ENCODE results near the gene KIAA0513.

Gene KIAA0513

GRCh38 chr16:84992717-84993075 lies 34.9 kb upstream of the KIAA0513 start:
- ATAC-seq (ENCODE audit: insufficient read depth, low read depth) = no peak
- no peak overlapping the region for H3K27ac ChIP-seq (ENCODE audit: low read length)
- TF ChIP-seq EZH2 (IDR thresholded peaks at IDR 0.05; ENCODE audit: borderline replicate concordance, low read depth, low read length, severe bottlenecking) = no peak
- TF ChIP-seq CTCF (IDR thresholded peaks at IDR 0.05; ENCODE audit: borderline replicate concordance, extremely low read depth, low read length, poor library complexity, severe bottlenecking) = no peak
- no peak overlapping the region for H3K4me3 ChIP-seq (ENCODE audit: low read depth in 1 of 2, low read length in 2 of 2)
- peaks cover 13% of the 10 kb centered on the region; the same call in 1 of the 2 replicates for H4K20me1 ChIP-seq (ENCODE audit: insufficient read depth, low read length)
- no peak overlapping the region for H3K4me2 ChIP-seq (ENCODE audit: insufficient read depth, low read length)
- H3K36me3 ChIP-seq (ENCODE audit: insufficient read depth, low read length) = peaks cover 71% of the 10 kb centered on the region
- no peaks in the 10 kb centered on the region for H3K27me3 ChIP-seq (ENCODE audit: insufficient read depth, low read length, poor library complexity)
- no peak overlapping the region for H3K9ac ChIP-seq (ENCODE audit: low read depth, low read length)
- no peak for DNase-seq
- no peaks in the 10 kb centered on the region for H3K9me3 ChIP-seq (ENCODE audit: insufficient read depth, low read length, severe bottlenecking)
- peaks cover 7% of the 10 kb centered on the region for H3K79me2 ChIP-seq (ENCODE audit: insufficient read depth, low read length)
- H2AFZ ChIP-seq (ENCODE audit: low read depth, low read length) = no peak overlapping the region
- no peaks in the 10 kb centered on the region for H3K4me1 ChIP-seq (ENCODE audit: insufficient read depth, low read length)

- no peak for ATAC-seq (ENCODE audit: insufficient read depth, low read depth)
- Histone ChIP-seq H3K4me2 (ENCODE audit: insufficient read depth, low read length) (no peak overlapping the region), H3K79me2 (ENCODE audit: insufficient read depth, low read length) (peaks cover 14% of the 10 kb centered on the region), H3K36me3 (ENCODE audit: insufficient read depth, low read length) (peaks cover 59% of the 10 kb centered on the region), H3K9me3 (ENCODE audit: insufficient read depth, low read length, severe bottlenecking) (no peaks in the 10 kb centered on the region), H2AFZ (ENCODE audit: low read depth, low read length) (no peak overlapping the region), H3K4me3 (ENCODE audit: low read depth in 1 of 2, low read length in 2 of 2) (no peak overlapping the region), H3K9ac (ENCODE audit: low read depth, low read length) (no peak overlapping the region), H4K20me1 (ENCODE audit: insufficient read depth, low read length) (peaks cover 17% of the 10 kb centered on the region), H3K4me1 (ENCODE audit: insufficient read depth, low read length) (no peaks in the 10 kb centered on the region), H3K27me3 (ENCODE audit: insufficient read depth, low read length, poor library complexity) (no peaks in the 10 kb centered on the region), H3K27ac (ENCODE audit: low read length) (no peak overlapping the region)
- TF ChIP-seq EZH2 (IDR thresholded peaks at IDR 0.05; ENCODE audit: borderline replicate concordance, low read depth, low read length, severe bottlenecking) = no peak
- no peak for TF ChIP-seq CTCF (IDR thresholded peaks at IDR 0.05; ENCODE audit: borderline replicate concordance, extremely low read depth, low read length, poor library complexity, severe bottlenecking)
- no peak for DNase-seq
Observed at GRCh38 chr16:84993926-84994325, 33.7 kb upstream of the KIAA0513 start.

- H4K20me1 ChIP-seq (ENCODE audit: insufficient read depth, low read length) = peaks cover 17% of the 10 kb centered on the region
- DNase-seq = no peak
- no peak overlapping the region for H2AFZ ChIP-seq (ENCODE audit: low read depth, low read length)
- no peaks in the 10 kb centered on the region for H3K4me1 ChIP-seq (ENCODE audit: insufficient read depth, low read length)
- H3K27ac ChIP-seq (ENCODE audit: low read length) = no peak overlapping the region
- no peaks in the 10 kb centered on the region for H3K9me3 ChIP-seq (ENCODE audit: insufficient read depth, low read length, severe bottlenecking)
- H3K9ac ChIP-seq (ENCODE audit: low read depth, low read length) = no peak overlapping the region
- no peak overlapping the region for H3K4me2 ChIP-seq (ENCODE audit: insufficient read depth, low read length)
- no peak overlapping the region for H3K4me3 ChIP-seq (ENCODE audit: low read depth in 1 of 2, low read length in 2 of 2)
- peaks cover 31% of the 10 kb centered on the region for H3K79me2 ChIP-seq (ENCODE audit: insufficient read depth, low read length)
- peaks cover 46% of the 10 kb centered on the region for H3K36me3 ChIP-seq (ENCODE audit: insufficient read depth, low read length)
- TF ChIP-seq EZH2 (IDR thresholded peaks at IDR 0.05; ENCODE audit: borderline replicate concordance, low read depth, low read length, severe bottlenecking) (no peak), CTCF (IDR thresholded peaks at IDR 0.05; ENCODE audit: borderline replicate concordance, extremely low read depth, low read length, poor library complexity, severe bottlenecking) (no peak)
- no peak for ATAC-seq (ENCODE audit: insufficient read depth, low read depth)
- H3K27me3 ChIP-seq (ENCODE audit: insufficient read depth, low read length, poor library complexity) = no peaks in the 10 kb centered on the region
Observed at GRCh38 chr16:84995663-84996062, 31.9 kb upstream of the KIAA0513 start.

GRCh38 chr16:84996365-84996764 lies 31.2 kb upstream of the KIAA0513 start:
- Histone ChIP-seq H3K4me1 (ENCODE audit: insufficient read depth, low read length) (no peaks in the 10 kb centered on the region), H3K79me2 (ENCODE audit: insufficient read depth, low read length) (peaks cover 38% of the 10 kb centered on the region), H3K9ac (ENCODE audit: low read depth, low read length) (no peak overlapping the region), H3K36me3 (ENCODE audit: insufficient read depth, low read length) (peaks cover 42% of the 10 kb centered on the region), H4K20me1 (ENCODE audit: insufficient read depth, low read length) (peaks cover 17% of the 10 kb centered on the region), H3K27me3 (ENCODE audit: insufficient read depth, low read length, poor library complexity) (no peaks in the 10 kb centered on the region), H3K4me3 (ENCODE audit: low read depth in 1 of 2, low read length in 2 of 2) (no peak overlapping the region), H3K9me3 (ENCODE audit: insufficient read depth, low read length, severe bottlenecking) (no peaks in the 10 kb centered on the region), H3K4me2 (ENCODE audit: insufficient read depth, low read length) (no peak overlapping the region), H3K27ac (ENCODE audit: low read length) (no peak overlapping the region), H2AFZ (ENCODE audit: low read depth, low read length) (no peak overlapping the region)
- ATAC-seq (ENCODE audit: insufficient read depth, low read depth) = no peak
- TF ChIP-seq CTCF (IDR thresholded peaks at IDR 0.05; ENCODE audit: borderline replicate concordance, extremely low read depth, low read length, poor library complexity, severe bottlenecking) (no peak), EZH2 (IDR thresholded peaks at IDR 0.05; ENCODE audit: borderline replicate concordance, low read depth, low read length, severe bottlenecking) (no peak)
- no peak for DNase-seq

All from DND-41 (cell line).